GM12892 (cell line): ENCODE measurements around the gene YWHAH.

Experiments
- POLR2A ChIP-seq: IDR thresholded peaks from 2 replicates; pipeline ENCODE4 v1.6.1; 2011; ENCODE audit warnings: low read depth, low read length, control low read depth
- POLR2AphosphoS5 ChIP-seq: IDR thresholded peaks from 2 replicates; pipeline ENCODE4 v1.6.1; 2011; ENCODE audit warnings: low read depth, low read length, control low read depth
- TAF1 ChIP-seq: IDR thresholded peaks from 2 replicates; pipeline ENCODE4 v1.6.1; 2011; ENCODE audit warnings: low read depth, mild to moderate bottlenecking, control low read depth, low read length, borderline replicate concordance

DNA sequence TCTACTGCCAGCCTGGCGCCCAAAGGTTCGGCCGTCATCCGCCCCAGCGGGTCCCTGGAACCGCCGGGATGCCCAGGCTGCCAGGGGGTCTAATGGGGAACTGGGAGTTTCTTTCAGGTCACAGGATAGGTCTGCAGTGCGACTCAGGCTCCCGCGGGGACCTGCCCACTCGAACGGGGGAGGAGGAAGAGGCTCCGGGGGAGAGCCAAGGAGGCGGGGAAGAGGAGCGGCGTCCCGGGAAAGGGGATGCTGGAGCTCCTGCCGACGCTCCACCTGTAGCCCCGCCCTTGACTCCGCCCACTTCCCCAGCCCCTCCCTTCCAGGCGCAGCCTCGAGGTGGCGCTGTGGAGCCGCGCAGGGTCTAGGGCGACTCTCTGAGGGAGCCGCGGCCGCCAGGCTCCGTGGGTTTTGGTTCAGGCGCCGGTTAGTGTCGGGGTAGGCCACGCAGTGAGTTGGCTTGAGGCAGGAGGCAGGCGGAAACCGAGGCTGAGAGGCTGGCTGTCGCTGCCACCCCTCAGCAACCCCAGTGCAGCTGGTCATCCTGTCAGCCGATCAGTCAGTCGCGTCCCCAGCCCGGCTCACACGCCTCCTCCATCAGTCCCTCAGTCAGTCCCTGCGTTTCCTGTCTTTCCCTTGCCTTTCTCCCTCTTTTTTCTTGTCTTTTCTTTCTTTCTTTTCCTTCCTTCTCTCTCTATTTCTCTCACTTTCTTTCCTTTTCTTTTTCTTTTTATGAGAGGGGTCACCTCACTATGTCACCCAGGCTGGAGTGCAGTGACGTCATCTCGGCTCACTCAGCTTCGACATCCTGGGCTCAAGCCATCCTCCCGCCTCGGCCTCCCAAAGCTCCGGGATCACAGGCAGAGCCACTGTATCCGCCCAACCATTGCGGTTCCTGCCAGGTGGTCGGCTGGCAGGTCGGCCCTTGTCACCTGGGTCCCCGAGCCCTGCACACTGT lies 26.4 kb downstream of the YWHAH start:
- TF ChIP-seq TAF1 (no peak), POLR2AphosphoS5 (no peak), POLR2A (no peak)
